HG03159 (cell line): ENCODE data around the gene MOV10L1.

Experiments
- ATAC-seq: cut with Tn5 transposase; IDR thresholded peaks from one replicate; pipeline ENCODE4 v1.9.1; 2021; ENCODE audit warnings: mild to moderate bottlenecking, moderate library complexity; ENCODE audit not compliant: unreplicated experiment

Gene MOV10L1

GRCh38 chr22:50173311-50173982, 83.6 kb downstream of the MOV10L1 start:
- ATAC-seq: no peak

- ATAC-seq: no peak
Measured at GRCh38 chr22:50173983-50174355, 84.2 kb downstream of the MOV10L1 start.

DNA sequence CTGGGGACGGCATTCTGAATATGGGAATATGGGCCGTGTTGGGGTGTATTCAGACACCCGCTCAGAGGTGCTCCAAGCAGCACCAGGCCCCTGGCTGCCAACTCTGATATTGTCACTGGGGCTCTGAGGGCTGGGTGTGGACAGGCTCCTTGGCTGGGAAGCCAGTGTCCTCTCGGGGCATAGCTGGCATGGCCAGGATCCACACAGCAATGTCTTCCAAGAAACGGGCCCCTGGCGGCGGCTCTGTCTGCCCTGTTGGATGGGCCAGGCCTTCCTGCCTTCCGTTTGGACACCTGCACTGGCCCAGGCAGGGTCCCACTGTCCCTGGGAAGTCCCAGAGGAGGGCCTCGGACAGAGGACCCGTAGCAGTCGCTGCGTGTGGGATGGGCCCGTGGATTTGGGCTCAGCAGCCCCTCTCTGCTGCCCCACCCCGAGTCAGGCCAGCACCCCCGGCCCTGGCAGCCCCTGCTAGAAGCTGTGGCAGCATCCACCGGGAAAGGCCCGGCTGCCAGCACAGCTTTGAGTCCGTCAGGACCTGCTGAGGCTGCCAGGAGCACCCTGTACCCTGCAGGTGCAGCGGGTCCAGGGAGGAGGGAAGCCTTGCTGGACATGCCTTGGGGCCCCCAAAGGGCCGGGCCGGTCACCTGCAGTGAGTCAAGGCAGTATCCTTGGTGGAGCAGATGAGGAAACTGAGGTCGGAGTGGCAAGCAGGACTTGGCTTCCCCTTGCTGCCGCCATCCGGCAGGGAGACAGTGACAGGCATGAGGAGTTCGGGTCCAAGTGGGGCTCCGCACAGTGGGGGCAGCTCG, 84.8 kb downstream of the MOV10L1 start:
- no peak for ATAC-seq

DNA sequence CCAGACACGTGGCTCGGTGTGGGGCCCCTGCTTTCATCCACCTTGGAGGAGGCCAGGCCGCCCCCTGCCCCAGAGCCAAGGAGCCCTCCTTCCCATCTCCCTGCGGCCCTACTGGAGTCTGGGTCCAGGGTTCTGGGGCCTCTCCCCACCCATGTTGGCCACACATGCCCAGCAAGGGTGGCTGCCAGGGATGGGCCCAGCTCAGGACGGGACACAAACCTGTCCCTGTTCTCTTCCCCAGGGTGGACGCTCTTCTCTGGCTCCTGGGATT, 85.3 kb downstream of the MOV10L1 start:
- no peak for ATAC-seq

DNA sequence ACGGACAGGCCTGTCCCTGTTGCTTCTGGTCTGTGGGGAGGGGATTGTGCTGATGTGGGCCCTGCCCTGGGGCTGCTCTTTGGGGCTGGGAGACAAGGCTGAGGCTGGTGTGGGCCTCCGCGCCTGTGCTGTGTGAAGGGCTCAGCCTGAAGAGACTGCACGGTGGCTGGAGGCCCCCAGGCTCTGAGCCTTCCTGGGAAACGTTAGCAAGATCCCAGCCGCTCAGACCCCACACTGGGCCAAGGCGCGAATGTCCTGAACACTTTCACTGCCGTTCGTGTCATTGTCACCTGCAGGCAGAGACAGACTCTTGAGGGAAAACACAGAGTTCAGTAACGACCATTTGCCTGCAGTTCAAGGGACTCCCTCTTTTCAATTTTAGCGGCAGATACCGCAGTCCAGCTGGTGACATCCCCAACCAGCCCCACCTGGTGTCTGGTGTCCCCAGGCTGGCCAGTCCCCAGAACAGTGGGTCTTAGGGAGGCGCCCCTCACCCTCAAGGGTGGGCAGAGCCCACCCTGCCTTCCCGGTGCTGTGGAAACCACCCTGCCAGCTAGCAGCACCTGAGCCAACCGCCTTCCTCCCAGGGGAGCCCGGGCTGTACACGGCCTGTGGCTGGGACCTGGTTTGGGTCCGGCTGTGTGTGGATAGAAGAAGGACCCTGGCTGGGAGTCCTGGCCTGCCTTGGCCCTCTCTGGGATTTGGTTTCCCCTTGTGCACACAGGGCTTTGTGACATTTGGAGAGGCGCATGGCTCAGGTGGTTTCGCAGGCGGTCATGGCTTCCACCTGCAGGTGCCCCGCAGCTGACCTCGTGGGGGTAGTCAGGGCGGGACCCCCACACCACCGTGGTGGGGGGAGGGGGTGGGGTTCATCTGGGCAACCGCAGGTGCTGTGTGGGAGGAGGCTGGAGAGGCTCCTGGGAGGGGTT, 86.4 kb downstream of the MOV10L1 start:
- no peak for ATAC-seq

DNA sequence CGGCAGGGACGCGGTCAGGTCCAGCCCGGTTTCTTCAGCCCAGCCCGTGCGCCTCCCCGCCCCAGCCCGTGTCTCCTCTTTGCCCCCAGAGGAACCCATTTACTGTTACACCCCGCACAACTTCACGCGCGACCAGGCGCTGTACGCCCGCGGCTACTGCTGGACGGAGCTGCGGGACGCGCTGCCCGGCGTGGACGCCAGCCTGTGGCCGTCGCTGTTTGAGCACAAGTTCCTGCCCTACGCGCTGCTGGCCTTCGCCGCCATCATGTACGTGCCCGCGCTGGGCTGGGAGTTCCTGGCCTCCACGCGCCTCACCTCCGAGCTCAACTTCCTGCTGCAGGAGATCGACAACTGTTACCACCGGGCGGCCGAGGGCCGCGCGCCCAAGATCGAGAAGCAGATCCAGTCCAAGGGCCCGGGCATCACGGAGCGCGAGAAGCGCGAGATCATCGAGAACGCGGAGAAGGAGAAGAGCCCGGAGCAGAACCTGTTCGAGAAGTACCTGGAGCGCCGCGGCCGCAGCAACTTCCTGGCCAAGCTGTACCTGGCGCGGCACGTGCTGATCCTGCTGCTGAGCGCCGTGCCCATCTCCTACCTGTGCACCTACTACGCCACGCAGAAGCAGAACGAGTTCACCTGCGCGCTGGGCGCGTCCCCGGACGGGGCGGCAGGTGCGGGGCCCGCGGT, 87.2 kb downstream of the MOV10L1 start:
- no peak for ATAC-seq

- no peak for ATAC-seq
Measured at GRCh38 chr22:50177537-50178470, 88.0 kb downstream of the MOV10L1 start.

DNA sequence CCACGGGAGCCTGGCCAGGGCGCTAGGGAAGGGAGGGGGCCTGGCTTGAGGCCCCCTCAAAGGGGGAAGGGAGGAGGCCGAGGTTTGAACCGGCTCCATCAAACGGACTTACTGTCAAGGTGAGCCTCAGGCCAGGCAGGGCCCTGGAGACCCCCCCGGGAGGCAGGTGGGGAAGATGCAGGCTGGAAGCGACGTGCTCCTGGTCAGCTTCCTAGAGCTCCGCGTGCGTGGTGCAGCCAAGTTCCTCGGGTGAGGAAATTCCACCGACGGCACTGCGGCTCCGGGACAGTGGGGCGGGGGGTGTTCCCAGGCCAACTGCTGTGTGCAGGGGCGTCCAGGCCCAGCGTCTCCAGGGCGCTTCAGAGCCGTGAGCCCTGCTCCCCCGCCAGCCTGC, 88.7 kb downstream of the MOV10L1 start:
- ATAC-seq: no peak

GRCh38 chr22:50178871-50179869, 89.4 kb downstream of the MOV10L1 start:
- ATAC-seq: no peak

- no peak for ATAC-seq
Measured at GRCh38 chr22:50179937-50180726, 90.3 kb downstream of the MOV10L1 start.

DNA sequence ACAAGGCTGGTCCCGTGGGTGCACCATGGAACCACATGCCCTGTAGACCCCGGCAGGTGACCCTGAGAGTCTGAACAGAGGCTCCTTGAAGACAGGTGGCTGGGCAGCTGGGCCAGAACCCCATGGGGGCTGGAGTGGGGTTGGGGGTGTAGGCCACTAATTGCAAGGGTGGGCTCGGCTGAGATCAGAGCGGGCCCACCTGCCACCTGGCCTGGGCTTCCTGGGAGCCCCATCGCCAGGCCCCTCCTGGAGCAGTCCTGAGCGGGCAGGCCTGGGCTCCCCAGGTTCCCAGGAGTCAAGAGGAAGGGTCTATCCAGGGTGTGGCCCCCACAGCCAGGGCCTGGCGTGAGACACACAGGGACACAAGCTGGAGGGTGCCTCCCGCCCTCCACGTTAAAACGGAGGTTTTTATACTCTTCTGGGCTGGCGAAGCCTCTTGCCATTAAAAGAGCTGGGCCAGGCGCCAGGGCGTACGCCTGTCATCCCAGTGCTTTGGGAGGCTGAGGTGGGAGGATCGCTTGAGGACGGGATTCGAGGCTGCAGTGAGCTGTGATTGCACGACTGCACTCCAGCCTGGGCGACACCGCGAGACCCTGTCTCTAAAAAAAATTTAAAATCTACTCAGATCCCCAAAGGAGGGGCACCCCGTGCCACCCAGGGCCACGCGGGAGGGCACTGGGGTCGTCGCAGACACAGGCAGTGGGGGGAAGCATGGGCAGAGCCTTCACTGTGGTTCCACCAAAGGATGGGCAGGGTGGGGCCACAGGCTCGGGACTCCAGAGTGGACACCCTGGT, 91.1 kb downstream of the MOV10L1 start:
- no peak for ATAC-seq

DNA sequence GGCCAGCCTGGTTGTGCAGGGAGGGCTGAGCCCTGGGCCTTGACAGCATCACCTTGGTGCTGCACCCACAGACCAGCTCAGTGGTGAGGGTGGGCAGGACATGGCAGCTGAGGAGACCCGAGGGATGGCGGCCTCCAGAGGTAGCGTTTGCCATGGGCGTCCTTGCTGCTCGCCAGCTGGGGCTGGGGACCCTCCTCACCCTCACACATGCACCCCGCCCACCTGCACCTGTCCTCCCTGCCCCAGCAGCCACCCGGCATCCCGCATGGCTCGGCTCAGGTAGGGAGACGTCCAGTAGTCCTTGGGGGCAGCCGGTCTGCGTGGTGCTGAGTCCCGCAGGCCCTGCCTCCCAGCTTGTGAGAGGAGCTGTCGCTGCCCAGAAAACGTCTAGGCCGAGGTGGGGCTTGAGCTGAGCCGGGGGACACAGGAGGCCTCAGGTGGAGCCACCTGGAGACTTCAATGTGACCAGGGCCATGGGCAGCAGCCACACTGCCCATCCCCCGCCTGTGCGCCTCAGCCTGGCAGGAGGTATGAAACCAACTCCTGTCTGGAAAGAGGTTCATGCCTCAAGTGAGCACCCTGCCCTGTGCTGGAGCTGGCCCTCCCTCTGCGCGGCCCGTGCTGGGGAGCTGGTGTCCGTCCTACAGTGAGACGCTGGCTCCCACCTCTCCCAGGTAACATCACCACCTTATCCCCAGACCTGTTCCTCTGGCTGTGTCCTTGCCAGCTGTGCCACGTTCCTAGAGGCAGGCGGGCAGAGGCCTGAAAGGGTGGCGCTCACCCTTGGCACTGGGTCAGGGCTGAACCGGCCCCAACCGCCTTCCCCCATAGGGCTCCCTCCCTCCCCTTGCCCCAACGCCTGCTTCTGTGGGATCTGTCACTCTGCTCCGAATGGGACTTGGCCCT, 92.6 kb downstream of the MOV10L1 start:
- no peak for ATAC-seq

DNA sequence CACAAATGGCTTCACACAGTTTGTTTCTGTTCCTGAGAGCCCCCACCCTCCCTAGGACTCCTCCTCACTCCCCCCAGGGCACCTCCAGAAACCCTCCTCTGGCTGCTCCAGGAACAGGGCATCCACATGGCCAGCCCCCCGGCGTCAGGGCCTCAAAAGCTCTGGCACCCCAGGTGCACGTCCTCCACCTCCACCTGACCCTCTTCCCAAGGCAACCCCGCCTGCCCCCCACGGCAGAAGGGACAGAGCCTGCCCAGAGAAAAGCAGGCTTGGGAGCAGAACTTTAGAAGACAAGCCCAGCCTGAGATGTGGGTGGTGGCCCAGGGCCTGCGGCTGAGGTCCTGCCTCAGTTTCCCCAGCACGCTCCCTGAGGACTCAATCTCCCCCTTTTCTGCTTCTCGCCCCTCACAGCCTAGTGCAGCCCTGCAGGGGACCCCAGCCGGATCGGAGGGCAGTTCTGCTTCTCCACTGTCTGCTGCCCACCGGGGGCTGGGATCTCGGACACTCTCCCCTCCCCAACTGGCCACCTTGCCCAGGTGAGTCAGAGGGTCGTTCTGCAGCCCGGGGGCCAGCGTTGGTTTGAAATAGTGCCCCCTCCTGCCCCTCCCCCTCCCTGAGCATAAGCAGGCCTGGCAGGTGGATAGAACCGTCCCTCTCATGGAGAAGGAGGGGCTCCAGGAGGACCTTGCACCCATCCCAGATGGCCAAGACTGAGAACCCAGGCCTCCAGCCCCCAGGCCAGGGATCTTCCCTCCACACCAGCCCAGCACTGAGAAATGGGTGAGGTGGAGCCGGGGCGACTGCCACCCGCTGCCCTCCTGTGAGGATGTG, 93.5 kb downstream of the MOV10L1 start:
- ATAC-seq: no peak

DNA sequence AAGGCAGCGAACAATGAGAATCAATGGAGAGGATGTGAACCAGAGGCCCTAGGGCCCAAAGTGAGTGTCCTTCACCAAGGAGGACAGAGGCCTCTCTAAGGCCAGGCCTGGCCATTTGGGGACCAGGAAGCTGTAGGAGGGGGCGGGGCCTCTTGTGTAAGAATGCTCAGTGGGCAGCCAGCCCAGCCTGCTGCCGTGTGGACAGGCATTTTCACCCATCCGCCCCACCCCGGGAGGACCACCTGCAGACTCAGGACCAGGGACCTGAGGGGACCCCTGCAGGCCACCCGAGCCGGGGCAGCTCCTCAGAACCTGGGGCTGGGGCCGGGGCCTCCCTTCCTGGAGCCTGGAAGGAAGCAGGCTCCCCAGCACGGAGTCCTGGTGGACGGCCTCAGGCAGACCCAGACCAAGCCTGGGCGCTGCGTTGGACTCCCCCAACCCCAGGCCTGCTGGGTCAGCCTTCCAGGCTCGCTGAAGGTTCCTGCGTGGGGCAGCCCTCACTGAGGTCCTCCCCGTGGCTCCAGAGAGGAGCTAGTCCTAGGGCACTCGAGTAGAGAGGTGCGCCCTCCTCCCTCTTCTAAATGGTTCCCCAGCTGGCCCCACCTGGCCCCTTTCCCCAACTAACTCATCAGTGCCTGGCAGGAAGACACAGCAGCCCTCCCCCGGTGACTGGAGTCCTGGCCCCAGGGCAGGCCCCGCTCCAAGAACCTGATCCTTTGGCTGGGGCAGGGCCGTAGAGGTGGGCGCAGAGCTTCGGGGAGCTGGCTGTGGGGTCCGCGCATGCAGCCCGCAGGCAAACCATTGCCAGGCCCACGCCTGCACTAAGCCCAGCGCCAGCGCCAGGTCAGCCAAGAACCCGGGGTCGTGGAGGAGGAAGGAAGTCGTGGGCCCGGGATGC, 94.4 kb downstream of the MOV10L1 start:
- ATAC-seq: no peak
